Central memory CD8-positive, alpha-beta T cell (primary cell): ENCODE measurements around the gene CETP.

Experiments
- ATAC-seq: fragments of 150-1000 bp; cut with Tn5 transposase; replicated peaks from 2 replicates; pipeline ENCODE4 v1.10.0; 2022; ENCODE audit warnings: mild to moderate bottlenecking, moderate FRiP score, moderate number of reproducible peaks; ENCODE audit not compliant: poor library complexity, severe bottlenecking; ENCODE audit errors: extremely low read depth
- DNase-seq, 2 donors: peaks; one replicate each; pipeline ENCODE4 v3.0.0; 2021; ENCODE audit warnings: low spot score in 2 of 2
- H3K27ac Mint-ChIP-seq: one replicate; pipeline ENCODE4 v1.8.0; 2022; ENCODE audit warnings: low read depth, mild to moderate bottlenecking, moderate library complexity, mixed read lengths
- H3K27me3 Mint-ChIP-seq: one replicate; pipeline ENCODE4 v1.8.0; 2022; ENCODE audit warnings: mixed read lengths
- H3K36me3 Mint-ChIP-seq: one replicate; pipeline ENCODE4 v1.8.0; 2022; ENCODE audit warnings: mild to moderate bottlenecking, moderate library complexity, mixed read lengths; ENCODE audit not compliant: insufficient read depth
- H3K4me1 Mint-ChIP-seq: one replicate; pipeline ENCODE4 v1.8.0; 2022; ENCODE audit warnings: mixed read lengths
- H3K4me3 Mint-ChIP-seq: one replicate; pipeline ENCODE4 v1.8.0; 2022; ENCODE audit warnings: mild to moderate bottlenecking, moderate library complexity, mixed read lengths
- H3K9me3 Mint-ChIP-seq: one replicate; pipeline ENCODE4 v1.8.0; 2022; ENCODE audit warnings: mixed read lengths

The CETP gene

DNA sequence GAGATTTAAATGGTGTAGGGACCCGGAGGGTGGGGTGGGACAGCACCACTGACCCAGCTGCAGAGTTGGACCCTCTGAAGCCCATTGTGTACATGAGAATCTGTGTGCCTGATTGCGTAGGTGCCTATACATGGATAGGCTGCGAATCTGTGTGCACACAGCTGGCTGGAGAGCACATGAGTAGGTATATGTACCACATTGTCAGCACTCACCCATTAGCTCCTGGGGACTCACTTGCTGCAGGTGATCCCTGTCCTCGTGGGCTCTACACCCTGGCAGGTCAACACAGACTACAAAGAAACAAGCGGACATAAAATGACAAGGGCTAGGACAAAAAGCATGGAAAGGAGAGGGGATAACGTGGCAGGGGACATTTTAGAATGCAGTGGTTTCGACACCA is 11.3 kb upstream of the CETP start:
- no peak for ATAC-seq
- no peak for DNase-seq
- H3K9me3 Mint-ChIP-seq: no peaks in the 10 kb centered on the region
- H3K36me3 Mint-ChIP-seq: peaks cover 7% of the 10 kb centered on the region
- peaks cover 18% of the 10 kb centered on the region for H3K4me1 Mint-ChIP-seq
- H3K27me3 Mint-ChIP-seq: no peaks in the 10 kb centered on the region
- H3K27ac Mint-ChIP-seq: peak overlapping the region; percentile 63
- no peak overlapping the region for H3K4me3 Mint-ChIP-seq

DNA sequence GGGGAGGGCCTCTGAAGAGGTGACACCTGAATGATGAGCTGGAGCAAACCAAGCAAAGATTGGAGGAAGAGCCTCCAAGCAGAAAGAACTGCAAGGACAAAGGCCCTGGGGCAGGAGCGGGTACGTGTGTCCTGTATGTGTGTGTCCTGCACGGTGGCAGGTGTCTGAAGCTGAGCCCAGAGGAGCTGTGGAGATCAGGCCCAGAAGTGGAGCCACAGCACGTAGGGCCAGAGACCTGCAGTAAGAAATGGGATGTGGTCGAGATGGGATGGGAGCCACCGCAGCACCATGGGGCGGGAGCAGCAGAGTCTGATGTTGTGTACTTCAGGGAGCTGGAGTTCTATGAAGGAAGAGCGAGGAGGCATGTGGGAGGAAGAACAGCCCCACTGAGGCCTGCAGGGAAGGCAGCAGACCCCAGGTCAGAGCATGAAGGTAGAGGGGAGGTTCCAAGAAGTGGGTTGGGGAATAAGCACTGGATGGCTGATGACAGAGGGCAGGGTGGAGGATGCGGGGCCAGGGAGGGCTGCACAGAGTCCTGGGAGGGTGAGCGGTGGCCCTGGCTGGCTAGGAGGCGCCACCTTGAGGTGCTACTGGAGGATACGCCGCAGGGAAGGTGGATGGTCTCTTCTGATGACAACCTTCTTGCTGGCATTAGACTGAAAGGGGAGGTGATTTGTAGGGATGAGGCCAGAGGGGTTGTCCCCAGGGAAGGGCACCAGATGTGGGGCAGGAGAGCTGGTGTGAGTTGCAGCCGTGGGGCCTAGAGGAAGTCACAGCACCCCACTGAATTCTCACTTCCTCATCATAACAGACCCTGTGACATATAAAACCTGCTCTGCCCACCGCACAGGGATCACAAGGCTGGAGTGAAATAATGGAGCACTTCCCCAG is 10.6 kb upstream of the CETP start:
- H3K9me3 Mint-ChIP-seq: no peaks in the 10 kb centered on the region
- no peak overlapping the region for H3K4me3 Mint-ChIP-seq
- peak in 1 of 2 donors; percentile 23 for DNase-seq
- H3K27me3 Mint-ChIP-seq: no peaks in the 10 kb centered on the region
- H3K36me3 Mint-ChIP-seq: peaks cover 4% of the 10 kb centered on the region
- H3K4me1 Mint-ChIP-seq: peaks cover 18% of the 10 kb centered on the region
- peak overlapping the region; percentile 63 for H3K27ac Mint-ChIP-seq
- ATAC-seq: peak; percentile 80

DNA sequence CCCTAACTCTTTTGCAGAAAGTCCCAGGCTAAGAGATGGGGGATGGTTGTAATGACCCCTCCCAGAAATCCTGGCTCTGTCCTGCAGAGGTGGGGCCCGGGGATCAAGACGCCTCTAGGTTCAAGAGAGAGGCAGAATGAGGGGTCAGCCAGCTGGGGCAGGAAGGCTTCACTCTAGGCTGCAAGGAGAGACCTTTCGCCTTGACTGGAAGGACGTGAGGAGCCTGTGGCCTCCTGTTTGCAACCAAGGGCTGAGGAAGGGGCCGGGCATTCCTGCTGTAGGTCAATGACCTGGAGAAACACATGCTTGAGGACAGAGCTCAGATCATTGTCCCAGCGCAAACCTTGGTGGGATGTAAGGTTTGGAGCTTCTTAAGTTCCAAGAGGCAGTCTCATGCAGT is 8.7 kb upstream of the CETP start:
- H3K27ac Mint-ChIP-seq: no peak overlapping the region
- ATAC-seq: no peak
- no peak overlapping the region for H3K4me3 Mint-ChIP-seq
- no peaks in the 10 kb centered on the region for H3K27me3 Mint-ChIP-seq
- H3K9me3 Mint-ChIP-seq: no peaks in the 10 kb centered on the region
- no peak for DNase-seq
- H3K36me3 Mint-ChIP-seq: peaks cover 3% of the 10 kb centered on the region
- peaks cover 14% of the 10 kb centered on the region for H3K4me1 Mint-ChIP-seq

GRCh38 chr16:56956076-56956475 is 5.7 kb upstream of the CETP start:
- ATAC-seq (no peak), DNase-seq (no peak)
- Mint-ChIP-seq H3K27me3 (no peaks in the 10 kb centered on the region), H3K4me1 (peaks cover 6% of the 10 kb centered on the region), H3K4me3 (no peak overlapping the region), H3K9me3 (no peaks in the 10 kb centered on the region), H3K27ac (no peak overlapping the region), H3K36me3 (no peaks in the 10 kb centered on the region)

GRCh38 chr16:56956756-56957155 is 5.0 kb upstream of the CETP start:
- H3K4me1 Mint-ChIP-seq: no peaks in the 10 kb centered on the region
- ATAC-seq: no peak
- no peaks in the 10 kb centered on the region for H3K9me3 Mint-ChIP-seq
- H3K36me3 Mint-ChIP-seq: no peaks in the 10 kb centered on the region
- no peaks in the 10 kb centered on the region for H3K27me3 Mint-ChIP-seq
- no peak for DNase-seq
- no peak overlapping the region for H3K4me3 Mint-ChIP-seq
- H3K27ac Mint-ChIP-seq: no peak overlapping the region

GRCh38 chr16:56960681-56961281 is 969 bp upstream of the CETP start:
- Mint-ChIP-seq H3K36me3 (peaks cover 1% of the 10 kb centered on the region), H3K27me3 (no peaks in the 10 kb centered on the region), H3K4me3 (no peak overlapping the region), H3K27ac (no peak overlapping the region), H3K9me3 (no peaks in the 10 kb centered on the region), H3K4me1 (peaks cover 16% of the 10 kb centered on the region)
- no peak for DNase-seq
- no peak for ATAC-seq

- Mint-ChIP-seq H3K4me3 (no peak overlapping the region), H3K36me3 (peaks cover 4% of the 10 kb centered on the region), H3K9me3 (no peaks in the 10 kb centered on the region), H3K27me3 (no peaks in the 10 kb centered on the region), H3K4me1 (peaks cover 23% of the 10 kb centered on the region), H3K27ac (no peak overlapping the region)
- ATAC-seq (no peak), DNase-seq (no peak)
Measured at GRCh38 chr16:56961386-56961785, 364 bp upstream of the CETP start.

- Mint-ChIP-seq H3K36me3 (peaks cover 4% of the 10 kb centered on the region), H3K4me3 (no peak overlapping the region)
Measured at GRCh38 chr16:56964243-56965148, 2.7 kb downstream of the CETP start.

GRCh38 chr16:56965149-56966092 is 3.7 kb downstream of the CETP start:
- Mint-ChIP-seq H3K36me3 (peaks cover 4% of the 10 kb centered on the region), H3K9me3 (no peaks in the 10 kb centered on the region), H3K27me3 (no peaks in the 10 kb centered on the region), H3K4me3 (no peak overlapping the region), H3K4me1 (peaks cover 23% of the 10 kb centered on the region), H3K27ac (peak overlapping the region; percentile 68)
- DNase-seq (no peak), ATAC-seq (no peak)

More at GRCh38 chr16:56964243-56965148, 2.7 kb downstream of the CETP start:
- Mint-ChIP-seq H3K4me1 (peaks cover 23% of the 10 kb centered on the region), H3K9me3 (no peaks in the 10 kb centered on the region), H3K27me3 (no peaks in the 10 kb centered on the region), H3K27ac (peak overlapping the region; percentile 68)
- ATAC-seq (peak; percentile 91), DNase-seq (peak; percentile 90 to 99)

GRCh38 chr16:56966093-56966475 is 4.3 kb downstream of the CETP start:
- Mint-ChIP-seq H3K27ac (peak overlapping the region; percentile 11), H3K4me1 (peaks cover 26% of the 10 kb centered on the region), H3K27me3 (no peaks in the 10 kb centered on the region), H3K36me3 (peaks cover 4% of the 10 kb centered on the region), H3K4me3 (no peak overlapping the region), H3K9me3 (no peaks in the 10 kb centered on the region)
- DNase-seq: no peak
- no peak for ATAC-seq

DNA sequence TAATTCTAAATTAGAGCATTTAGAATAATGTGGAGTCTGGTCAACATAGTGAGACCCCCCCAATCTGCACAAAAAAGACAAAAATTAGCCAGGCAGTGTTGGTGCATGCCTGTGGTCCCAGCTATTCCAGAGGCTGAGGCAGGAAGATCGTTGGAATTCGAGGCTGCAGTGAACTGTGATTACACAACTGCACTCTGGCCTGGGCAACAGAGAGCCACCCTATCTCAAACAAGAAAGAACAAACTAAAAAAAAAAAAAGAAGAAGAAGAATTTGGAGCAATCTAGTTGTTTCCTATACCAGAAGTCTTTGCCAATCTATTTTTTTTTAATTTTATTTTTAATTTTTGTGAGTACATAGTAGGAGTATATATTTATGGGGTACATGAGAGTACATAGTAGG is 6.0 kb downstream of the CETP start:
- Mint-ChIP-seq H3K9me3 (no peaks in the 10 kb centered on the region), H3K36me3 (peaks cover 4% of the 10 kb centered on the region), H3K27me3 (no peaks in the 10 kb centered on the region), H3K4me1 (peaks cover 30% of the 10 kb centered on the region), H3K4me3 (no peak overlapping the region), H3K27ac (no peak overlapping the region)
- DNase-seq: no peak
- ATAC-seq: no peak

- DNase-seq: no peak
- no peak for ATAC-seq
- peaks cover 2% of the 10 kb centered on the region for H3K36me3 Mint-ChIP-seq
- H3K4me3 Mint-ChIP-seq: no peak overlapping the region
- no peaks in the 10 kb centered on the region for H3K27me3 Mint-ChIP-seq
- H3K4me1 Mint-ChIP-seq: peaks cover 37% of the 10 kb centered on the region
- H3K27ac Mint-ChIP-seq: no peak overlapping the region
- no peaks in the 10 kb centered on the region for H3K9me3 Mint-ChIP-seq
Measured at GRCh38 chr16:56969769-56970168, 8.0 kb downstream of the CETP start.
